Right lung (tissue), 5 donors: ENCODE measurements around the gene SLC12A5. TPM values are rescaled to one million over a fixed set of nuclear protein-coding genes. Genes with fewer than 3 reads are reported as not detected.
"Not testable (repeated sequence)": the region's sequence is repeated elsewhere in the genome, so short reads cannot be mapped to it uniquely, and the experiment has no call there.

ENCODE experiments used
- DNase-seq, 2 donors: peaks; one replicate each; pipeline ENCODE4 v3.0.0-alpha.2; 2013
- polyA plus RNA-seq, 5 donors: library from polyadenylated mRNA; unstranded; fragments of 120-200 nt; gene quantifications; one replicate each; pipeline versions ENCODE4 v1.2.1 to v1.2.3, GENCODE V29; 2013; ENCODE audit warnings: inconsistent platforms in 1 of 5, low replicate concordance in 1 of 5; ENCODE audit not compliant: insufficient read length in 5 of 5, insufficient read depth in 1 of 5

The SLC12A5 gene
- polyA plus RNA-seq, 5 donors = 1.1 to 2.3 (median 1.7) TPM

DNA sequence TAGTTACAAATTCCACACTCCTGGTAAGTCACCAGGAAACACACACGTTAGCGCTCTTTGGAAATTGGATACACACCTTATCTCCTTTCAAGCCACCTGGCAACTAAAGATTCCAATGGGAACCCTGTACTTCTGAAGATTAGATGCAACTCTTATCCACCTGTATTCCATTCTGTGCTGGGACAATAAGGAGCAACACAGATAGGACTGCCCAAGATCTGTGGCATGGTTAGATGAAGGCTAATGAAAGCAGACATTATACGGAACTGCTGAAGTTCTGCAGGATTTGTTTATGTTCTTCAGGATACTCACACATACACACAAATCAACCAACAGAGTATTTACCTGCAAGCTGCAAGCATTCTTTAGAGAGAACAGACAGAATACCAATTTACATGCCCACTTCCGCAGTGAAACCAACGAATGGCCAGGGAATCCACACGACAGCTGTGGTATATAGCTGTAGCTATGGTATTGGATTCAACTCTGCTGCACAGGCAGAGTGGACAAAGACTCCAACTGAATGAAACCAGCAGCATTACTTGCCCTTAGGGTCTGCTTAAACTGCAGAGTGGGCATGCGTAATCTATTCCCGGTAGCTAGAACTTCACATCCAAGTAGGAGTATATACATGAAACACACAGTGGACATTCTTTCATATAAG is 48.8 kb downstream of the SLC12A5 start:
- DNase-seq = no peak

DNA sequence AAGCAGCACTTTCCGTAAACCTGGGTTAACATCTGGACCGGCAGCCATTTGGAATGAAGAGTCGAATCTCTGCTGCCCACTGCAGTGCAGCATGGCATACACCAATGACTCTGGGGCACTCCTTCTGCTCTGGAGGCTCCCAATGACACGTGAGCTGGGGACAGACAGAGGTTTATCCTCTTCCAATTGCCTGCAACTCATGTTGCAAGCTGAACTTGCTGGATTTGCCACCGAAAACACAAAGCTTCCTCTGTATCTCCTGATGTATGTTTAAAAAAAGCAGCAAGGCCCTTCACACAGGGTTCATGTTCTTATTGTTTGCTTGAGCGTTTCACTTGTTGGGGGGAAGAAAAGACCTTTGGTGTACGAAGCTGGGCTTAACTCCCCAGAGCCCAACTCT is 49.9 kb downstream of the SLC12A5 start:
- no peak for DNase-seq

DNA sequence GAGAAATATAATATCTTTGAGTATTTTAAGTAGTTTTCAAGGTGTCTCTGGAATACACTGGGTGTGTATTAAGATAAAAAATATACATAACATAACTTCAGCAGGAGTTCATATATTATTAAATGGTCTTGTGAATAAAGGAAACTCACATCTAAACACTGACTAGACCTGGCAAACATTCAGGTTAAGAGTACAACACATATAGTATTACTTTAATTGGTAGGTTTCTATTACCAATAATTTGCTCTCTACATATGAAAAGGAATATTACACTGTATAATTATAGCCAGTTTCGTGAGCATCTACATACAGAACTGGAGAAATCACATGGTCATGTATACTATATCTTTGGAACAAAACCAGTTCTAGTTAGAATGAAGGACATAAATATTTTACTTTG is 52.1 kb downstream of the SLC12A5 start:
- DNase-seq = no peak

DNA sequence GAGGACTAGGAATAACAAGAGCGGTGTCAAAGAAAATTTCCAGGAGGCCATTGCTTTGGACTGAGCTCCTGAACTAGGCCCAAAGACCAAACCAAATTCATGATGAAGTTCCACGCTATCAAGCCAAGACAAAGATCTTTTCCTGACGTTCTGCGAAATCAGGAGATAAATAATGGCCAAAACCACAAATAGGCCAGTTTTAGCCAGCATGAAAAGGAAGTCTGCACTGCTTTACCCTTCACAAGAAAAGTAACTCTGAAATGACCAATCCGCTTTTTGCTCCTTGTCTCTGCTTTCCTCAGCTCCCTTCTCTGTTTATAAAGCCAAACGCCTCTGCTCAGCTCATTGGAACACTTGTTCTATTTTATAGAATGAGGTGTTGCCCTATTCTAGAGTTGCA is 54.1 kb downstream of the SLC12A5 start:
- DNase-seq = no peak

DNA sequence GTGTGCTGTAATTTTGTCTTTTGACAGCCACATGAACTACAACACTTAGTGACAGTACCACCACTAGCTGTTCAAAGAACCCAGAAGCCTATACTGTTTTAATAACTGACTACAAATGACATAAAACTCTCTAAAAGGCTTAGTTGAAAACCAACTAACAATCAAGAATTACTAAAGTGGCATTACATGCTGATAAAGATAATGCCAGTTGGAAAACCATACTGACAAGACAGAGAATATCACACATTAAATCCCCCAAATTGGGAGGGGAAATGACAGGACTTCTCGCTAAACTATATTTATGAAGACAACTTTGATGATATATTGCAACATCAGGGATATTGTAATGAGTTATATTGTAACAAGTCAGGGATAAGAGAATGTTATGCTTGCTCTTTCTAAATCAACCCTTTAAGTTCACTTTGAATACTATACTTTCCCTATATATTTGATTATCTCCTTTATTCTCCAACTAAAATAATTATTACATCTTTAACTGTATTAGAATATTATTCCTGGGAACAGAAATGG is 54.6 kb downstream of the SLC12A5 start:
- no peak for DNase-seq

DNA sequence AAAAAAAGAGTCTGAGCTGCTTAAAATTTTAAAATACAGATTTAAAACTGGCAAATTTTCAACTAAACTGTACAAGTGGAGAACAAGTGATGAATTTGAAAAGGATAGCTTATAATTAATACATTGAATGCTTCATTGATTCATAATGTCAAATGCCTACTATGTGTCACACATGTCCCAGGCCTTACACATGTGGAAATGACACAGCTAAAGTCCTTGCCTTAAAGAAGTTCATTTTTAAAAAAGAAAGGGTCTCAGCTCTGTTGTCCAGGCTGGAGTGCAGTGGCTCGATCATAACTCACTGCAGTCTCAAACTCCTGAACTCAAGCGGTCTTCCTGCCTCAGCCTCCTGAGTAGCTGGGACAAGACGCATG is 55.8 kb downstream of the SLC12A5 start:
- no peak for DNase-seq

DNA sequence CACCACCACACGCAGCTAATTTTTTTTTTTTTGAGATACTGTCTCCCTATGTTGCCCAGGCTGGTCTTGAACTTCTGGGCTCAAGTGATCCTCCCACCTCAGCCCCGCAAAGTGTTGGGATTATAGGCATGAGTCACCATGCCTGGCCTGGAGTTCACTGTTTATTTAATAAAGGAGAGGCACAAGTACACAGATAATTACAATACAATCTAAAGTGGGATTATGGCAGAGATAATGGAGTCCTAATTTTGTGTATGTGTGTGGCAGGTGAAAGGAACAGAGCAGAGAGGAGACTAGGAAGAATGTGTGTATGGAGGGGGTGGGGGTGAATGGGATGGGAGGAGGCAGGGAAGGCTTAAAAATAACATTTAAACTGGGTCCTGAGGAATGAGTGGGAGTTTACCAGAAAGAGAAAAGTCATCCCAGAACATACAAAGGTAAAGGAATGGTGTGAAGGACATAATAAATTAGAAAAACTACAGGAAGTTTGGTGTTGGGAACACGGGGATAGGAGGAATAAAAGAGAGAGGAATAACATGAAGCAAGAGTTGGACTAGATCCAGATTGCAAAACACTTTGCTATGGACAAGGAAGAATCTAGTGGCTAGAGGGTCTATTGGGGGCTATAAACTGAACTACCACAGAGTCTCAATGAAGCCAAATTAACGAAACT is 56.3 kb downstream of the SLC12A5 start:
- DNase-seq = peak; percentile 42 to 62

DNA sequence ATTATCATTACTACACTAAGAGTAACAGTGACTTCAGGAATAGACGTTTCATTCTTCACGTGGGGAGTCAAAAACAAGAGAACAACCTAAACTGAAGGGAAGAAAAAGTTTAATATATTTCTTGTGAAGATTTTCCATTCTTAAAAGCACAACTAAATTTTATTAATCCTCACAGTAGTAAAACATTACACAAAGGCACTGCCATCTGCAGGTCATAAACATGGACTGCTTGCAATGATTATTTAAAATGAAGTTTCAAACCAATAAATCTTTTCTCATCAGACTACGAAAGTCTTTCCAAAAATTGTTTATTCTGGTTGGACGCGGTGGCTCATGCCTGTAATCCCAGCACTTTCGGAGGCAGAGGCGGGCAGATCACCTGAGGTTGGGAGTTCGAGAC is 58.1 kb downstream of the SLC12A5 start:
- DNase-seq = no peak

DNA sequence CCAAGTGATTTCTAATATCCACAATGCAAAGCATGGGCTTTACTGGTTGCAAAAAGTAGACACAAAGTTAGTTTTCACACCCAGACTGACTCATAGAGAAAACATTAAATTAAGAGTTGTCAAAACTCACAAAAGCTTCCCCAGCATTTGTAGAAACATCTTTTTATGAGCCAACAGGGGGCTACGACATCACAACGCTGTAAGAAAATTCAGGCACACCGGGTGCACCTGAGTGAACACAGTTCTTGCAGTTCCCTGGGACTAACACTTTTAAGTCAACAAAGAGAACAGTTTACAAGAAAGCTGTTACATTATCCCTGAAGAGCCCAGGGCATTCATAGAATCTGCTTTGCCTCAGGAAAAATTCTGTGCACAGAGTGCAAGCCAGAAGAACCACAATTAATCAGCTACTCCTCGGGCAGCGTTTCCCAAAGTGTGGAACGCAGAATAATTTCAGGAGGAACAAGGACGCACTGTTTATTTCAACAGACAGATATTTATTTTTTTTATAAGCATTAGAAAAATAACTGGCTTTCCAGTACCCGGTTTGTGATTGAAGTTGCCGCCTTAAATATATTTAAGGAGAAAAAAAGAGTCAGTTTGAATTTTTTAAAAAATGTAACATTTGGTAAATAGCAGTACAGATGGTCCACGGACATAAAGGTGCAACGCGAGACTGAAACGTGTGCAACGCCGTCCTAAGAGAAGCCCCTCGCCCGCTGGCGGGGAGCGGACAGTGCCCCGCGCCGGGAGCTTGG is 59.6 kb downstream of the SLC12A5 start:
- no peak for DNase-seq

DNA sequence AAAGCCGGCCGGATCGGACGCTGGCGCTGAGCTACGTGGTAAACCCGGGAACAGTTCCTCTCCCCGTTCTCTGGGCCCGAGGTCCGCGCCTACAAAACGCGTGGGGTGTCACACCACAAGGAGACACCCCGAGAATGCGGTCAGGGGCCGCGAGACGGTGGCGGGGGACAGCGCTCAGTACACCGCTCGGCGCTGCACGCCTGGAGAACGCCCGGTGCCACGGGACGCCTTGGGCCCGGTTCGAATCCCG is 60.1 kb downstream of the SLC12A5 start:
- DNase-seq = no peak

DNA sequence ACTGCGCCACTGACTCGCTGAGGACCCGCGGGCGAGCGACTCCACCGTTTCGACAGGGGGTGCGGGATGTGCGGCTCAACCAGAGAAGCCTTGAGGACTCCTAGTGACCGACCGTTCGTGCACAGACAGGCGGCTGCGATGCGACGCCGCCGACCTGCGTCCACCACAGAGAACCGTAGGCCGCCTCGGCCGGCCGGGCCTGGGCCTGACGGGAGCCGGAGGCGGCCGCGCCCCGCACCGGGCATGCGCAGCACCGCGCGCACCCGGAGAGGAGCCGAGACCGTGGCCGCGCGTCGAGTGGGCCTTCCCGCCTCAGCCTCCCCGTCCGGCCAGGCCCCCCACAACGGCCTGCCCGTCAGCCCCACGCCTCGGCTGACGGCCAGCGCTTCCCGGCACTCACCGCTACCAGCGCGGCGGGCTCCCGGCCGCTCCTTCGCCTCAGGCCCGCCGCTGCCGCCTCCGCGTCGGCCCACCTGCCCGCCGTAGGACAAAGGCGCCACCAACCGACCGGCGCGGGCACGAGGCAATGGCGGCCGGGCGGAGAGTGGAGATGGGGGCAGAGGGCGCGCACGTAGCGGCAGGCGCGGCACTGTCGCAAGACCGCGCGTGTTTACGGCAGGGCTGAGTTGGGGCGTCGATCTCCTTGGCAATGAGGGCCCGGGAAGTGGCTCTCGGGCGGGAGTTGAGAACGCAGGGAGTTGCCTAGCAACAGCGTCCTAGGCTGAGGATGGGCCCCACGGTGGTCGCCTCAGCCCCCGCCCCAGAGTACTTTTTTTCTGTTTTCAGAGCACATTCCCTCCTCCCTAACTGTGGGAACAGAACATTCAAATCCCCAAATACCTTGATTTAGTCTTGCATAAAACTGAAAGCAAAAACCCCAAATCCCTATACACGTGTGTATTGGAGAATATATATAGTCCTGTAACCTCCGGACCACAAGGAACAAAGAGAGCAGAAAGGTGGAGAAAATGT is 60.7 kb downstream of the SLC12A5 start, which contains the start of gene NCOA5:
Gene NCOA5, minus strand, starts transcription at position 546 of the 972 bp plus-strand sequence. CDS start 10,538 bp downstream, outside the sequence.
- peak; percentile 95 for DNase-seq

DNA sequence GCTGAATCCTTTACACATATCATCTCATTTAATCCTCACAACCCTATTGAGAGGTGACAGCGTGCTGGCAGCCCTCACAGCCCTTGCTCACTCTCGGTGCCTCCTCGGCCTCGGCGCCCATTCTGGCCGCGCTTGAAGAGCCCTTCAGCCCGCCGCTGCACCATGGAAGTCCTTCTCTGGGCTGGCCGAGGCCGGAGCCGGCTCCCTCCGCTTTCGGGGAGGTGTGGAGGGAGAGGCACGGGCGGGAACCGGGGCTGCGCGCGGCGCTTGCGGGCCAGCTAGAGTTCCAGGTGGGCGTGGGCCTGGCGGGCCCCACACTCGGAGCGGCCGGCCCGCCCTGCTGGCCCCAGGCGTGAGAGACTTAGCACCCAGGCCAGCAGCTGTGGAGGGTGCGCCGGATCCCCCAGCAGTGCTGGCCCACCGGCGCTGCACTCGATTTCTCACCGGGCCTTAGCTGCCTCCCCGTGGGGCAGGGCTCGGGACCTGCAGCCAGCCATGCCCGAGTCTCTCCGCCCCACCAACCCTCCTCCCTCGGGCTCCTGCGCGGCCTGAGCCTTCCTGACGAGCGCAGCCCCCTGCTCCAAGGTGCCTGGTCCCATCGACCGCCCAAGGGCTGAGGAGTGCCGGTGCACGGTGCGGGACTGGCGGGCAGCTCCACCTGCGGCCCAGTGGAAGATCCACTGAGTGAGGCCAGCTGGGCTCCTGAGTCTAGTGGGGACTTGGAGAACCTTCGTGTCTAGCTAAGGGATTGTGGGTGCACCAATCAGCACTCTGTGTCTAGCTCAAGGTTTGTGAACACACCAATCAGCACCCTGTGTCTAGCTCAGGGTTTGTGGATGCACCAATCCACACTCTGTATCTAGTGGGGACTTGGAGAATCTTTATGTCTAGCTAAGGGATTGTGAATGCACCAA is 62.9 kb downstream of the SLC12A5 start:
- not testable (repeated sequence) for DNase-seq

DNA sequence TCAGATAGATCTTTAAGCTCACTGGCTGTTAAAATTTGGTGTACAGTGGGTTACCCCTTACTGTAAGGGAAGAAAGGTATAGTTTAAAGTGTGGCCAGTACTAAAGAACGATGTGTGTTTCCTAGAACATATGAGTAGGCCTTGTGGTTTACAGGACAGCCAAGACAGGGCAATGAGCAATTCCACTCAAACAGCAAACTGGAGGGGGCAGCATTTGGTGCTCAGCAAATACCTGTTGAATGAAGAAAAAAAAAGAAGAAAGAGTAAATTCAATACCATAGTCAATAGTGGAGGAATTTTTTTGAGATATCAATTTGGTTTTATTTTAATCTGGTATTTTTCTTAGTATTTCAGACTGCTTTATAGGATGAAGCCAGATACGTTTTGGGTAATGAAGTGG is 64.5 kb downstream of the SLC12A5 start:
- DNase-seq = no peak

DNA sequence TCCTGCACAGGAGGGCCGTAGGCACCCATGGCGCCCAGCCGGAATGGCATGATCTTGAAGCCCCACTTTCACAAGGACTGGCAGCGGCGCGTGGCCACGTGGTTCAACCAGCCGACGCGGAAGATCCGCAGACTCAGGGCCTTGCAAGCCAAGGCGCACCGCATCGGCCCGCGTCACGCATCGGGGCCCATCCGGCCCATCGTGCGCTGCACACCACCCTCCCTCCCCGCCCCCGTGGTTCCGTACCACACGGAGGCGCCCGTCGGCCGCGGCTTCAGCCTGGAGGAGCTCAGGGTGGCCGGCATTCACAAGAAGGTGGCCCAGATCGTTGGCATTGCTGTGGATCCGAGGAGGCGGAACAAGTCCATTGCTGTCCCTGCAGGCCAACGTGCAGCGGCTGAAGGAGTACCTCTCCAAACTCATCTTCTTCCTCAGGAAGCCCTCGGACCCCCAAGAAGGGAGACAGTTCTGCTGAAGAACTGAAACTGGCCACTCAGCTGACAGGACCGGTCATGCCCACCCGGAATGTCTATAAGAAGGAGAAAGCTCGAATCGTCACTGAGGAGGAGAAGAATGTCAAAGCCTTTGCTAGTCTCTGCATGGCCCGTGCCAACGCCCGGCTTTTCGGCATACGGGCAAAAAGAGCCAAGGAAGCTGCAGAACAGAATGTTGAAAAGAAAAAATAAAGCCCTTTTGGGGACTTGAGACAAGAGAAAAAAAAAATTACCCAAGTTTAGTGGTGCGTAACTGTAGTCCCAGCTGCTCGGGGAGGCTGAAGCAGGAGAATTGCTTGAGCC is 70.7 kb downstream of the SLC12A5 start:
- DNase-seq = no peak

DNA sequence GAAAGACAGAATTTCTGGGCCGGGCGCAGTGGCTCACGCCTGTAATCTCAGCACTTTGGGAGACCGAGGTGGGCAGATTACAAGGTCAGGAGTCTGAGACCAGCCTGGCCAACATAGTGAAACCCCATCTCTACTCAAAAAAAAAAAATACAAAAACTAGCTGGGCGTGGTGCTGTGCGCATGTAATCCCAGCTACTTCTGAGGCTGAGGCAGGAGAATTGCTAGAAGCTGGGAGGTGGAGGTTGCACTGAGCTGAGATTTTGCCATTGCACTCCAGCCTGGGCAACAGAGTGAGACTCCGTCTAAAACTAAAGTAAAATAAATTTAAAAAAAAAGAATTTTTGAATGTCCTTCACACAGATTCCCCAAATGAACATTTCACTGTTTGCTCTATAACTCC is 71.4 kb downstream of the SLC12A5 start:
- not testable (repeated sequence) for DNase-seq

DNA sequence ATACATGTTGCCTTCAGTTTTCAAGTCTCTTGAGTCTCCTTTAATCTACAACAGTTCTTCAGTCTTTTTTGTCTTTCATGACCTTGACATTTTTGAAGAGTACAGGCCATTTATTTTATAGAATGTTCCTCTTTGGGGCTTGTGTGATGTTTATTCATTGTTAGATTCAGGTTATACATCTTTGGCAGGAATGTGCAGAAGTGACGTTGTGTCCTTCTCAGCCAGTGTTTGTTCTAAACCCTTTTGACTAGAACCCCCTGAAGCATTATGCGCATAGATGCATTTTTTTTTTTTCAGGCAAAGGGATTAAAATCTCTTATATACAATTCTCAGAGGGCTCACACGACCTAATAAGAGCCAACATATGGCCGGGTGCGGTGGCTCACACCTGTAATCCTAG is 72.0 kb downstream of the SLC12A5 start:
- DNase-seq = no peak

DNA sequence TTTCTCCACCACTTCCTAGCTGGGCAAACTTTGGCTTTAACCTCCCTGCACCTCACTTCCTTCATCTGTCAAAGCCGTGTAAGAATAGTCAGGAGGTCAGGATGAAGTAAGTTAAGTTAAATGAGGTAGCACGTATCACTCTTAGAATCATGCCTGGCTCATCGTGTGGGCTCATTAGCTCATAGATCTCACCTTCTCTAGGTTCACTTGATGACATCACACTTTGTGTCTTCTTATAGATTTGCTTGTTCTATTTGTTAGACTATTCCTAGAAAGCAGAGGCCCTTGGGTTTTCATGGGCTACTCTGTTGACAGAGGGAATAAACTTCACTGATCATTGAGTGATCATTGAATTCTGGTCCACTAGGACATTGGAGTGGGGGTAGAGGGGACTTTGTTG is 72.9 kb downstream of the SLC12A5 start:
- DNase-seq = no peak

DNA sequence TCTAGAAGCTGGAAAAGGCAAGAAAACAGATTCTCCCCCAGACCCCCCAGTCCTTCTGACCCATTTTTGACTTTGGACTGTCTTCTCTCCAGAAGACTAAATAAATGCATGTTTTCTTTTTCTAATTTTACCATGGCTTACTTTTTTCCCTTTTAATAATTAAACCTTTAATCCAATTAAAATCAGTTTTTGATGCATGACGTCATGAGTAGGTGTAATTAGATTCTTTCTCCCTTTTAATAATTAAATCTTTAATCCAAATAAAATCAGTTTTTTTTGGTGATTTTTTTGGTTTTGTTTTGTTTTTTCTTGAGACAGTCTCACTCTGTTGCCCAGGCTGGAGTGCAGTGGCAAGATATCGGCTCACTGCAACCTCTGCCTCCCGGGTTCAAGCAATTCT is 73.9 kb downstream of the SLC12A5 start:
- DNase-seq = no peak

DNA sequence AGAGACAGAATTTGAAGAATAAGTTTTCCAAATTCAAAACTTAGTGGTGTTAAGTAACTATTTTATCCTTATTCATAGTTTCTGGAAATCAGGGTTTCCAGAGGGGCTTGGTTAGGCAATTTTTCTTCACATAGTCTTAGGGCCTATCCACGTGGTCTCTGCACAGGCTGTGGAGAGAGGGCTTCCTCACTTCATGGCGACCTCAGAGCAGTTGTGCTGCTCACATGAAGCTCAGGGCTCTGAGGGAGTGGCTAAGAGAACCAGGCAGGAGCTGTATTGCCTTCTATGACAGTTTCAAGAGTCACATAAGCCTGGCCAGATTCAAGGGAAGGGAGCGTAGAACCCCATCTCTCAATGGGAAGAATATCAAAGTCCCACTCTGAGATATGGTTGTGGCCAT is 75.2 kb downstream of the SLC12A5 start:
- no peak for DNase-seq

DNA sequence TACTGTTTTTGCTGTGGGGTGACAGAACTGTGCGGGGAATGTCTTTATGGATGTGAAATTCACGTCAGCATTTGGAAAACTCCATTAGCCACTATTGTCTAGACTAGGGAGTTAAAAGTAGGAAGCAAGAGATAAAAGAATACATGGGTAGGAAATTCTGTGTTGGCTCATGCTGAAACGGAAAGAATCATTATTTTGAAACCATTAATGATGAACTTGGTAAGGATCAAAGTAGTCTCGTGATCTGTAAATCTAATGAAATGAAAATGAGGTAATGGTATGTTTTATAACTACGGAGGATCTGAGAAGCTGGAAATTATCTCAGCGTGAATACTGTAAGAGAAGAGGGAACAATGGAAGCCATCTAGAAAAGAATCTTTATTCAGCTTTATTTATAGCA is 78.0 kb downstream of the SLC12A5 start:
- DNase-seq = no peak
